H9 (cell line): Measurements from ENCODE around the gene ZFP36L1. TPM values are rescaled to one million over a fixed set of nuclear protein-coding genes. Genes with fewer than 3 reads are reported as not detected.

ENCODE experiments used
- DNase-seq: peaks from one replicate; pipeline ENCODE4 v3.0.0-alpha.2; 2017
- H2AFZ ChIP-seq: one replicate; pipeline ENCODE4 v1.6.1; 2013; ENCODE audit warnings: mild to moderate bottlenecking, low read length, control low read depth, moderate library complexity
- H2AK5ac ChIP-seq: 2 replicates; pipeline ENCODE4 v1.6.1; 2013; ENCODE audit warnings: low read length, control low read depth, mixed read lengths; ENCODE audit not compliant: insufficient read length
- H2BK120ac ChIP-seq: one replicate; pipeline ENCODE4 v1.6.1; 2013; ENCODE audit warnings: low read depth, mild to moderate bottlenecking, low read length, control low read depth, inconsistent platforms; ENCODE audit not compliant: poor library complexity, severe bottlenecking
- H2BK12ac ChIP-seq: 2 replicates; pipeline ENCODE4 v1.6.1; 2013; ENCODE audit warnings: low read length, control low read depth, mixed read lengths, low read depth; ENCODE audit not compliant: insufficient read length
- H2BK15ac ChIP-seq: 2 replicates; pipeline ENCODE4 v1.6.1; 2013; ENCODE audit warnings: low read depth, low read length, control low read depth
- H2BK20ac ChIP-seq: one replicate; pipeline ENCODE4 v1.6.1; 2013; ENCODE audit warnings: low read depth, mild to moderate bottlenecking, low read length, control low read depth, inconsistent platforms; ENCODE audit not compliant: poor library complexity, severe bottlenecking
- H2BK5ac ChIP-seq: 2 replicates; pipeline ENCODE4 v1.6.1; 2013; ENCODE audit warnings: low read length, control low read depth, mixed read lengths; ENCODE audit not compliant: insufficient read length
- H3K14ac ChIP-seq: 2 replicates; pipeline ENCODE4 v1.6.1; 2013; ENCODE audit warnings: low read length, control low read depth; ENCODE audit not compliant: insufficient read depth
- H3K18ac ChIP-seq: 2 replicates; pipeline ENCODE4 v1.6.1; 2013; ENCODE audit warnings: low read depth, mild to moderate bottlenecking, mixed read lengths, low read length, control low read depth; ENCODE audit not compliant: insufficient read length
- H3K23ac ChIP-seq: 2 replicates; pipeline ENCODE4 v1.6.1; 2013; ENCODE audit warnings: low read length, control low read depth, mixed read lengths, low read depth; ENCODE audit not compliant: insufficient read length
- H3K23me2 ChIP-seq: 2 replicates; pipeline ENCODE4 v1.6.1; 2013; ENCODE audit warnings: low read depth, mild to moderate bottlenecking, mixed read lengths, low read length, control low read depth; ENCODE audit not compliant: insufficient read length, poor library complexity, severe bottlenecking
- H3K27ac ChIP-seq: 2 replicates; pipeline ENCODE4 v1.5.1; 2013; ENCODE audit warnings: low read length, control low read depth, mixed read lengths, low read depth; ENCODE audit not compliant: insufficient read length
- H3K27me3 ChIP-seq: 2 replicates; pipeline ENCODE4 v1.6.1; 2013; ENCODE audit warnings: low read length, control low read depth, inconsistent platforms; ENCODE audit not compliant: insufficient read depth
- H3K4ac ChIP-seq: 2 replicates; pipeline ENCODE4 v1.6.1; 2013; ENCODE audit warnings: low read depth, mild to moderate bottlenecking, control low read depth, inconsistent platforms, low read length, moderate library complexity
- H3K4me1 ChIP-seq: 2 replicates; pipeline ENCODE4 v1.6.1; 2013; ENCODE audit warnings: low read length, control low read depth, inconsistent platforms; ENCODE audit not compliant: insufficient read depth
- H3K4me2 ChIP-seq: 2 replicates; pipeline ENCODE4 v1.6.1; 2013; ENCODE audit warnings: low read length, control low read depth, mixed read lengths; ENCODE audit not compliant: insufficient read length, insufficient read depth
- H3K56ac ChIP-seq: 2 replicates; pipeline ENCODE4 v1.6.1; 2013; ENCODE audit warnings: low read depth, mild to moderate bottlenecking, mixed read lengths, low read length, control low read depth; ENCODE audit not compliant: insufficient read length
- H3K79me1 ChIP-seq: 2 replicates; pipeline ENCODE4 v1.6.1; 2013; ENCODE audit warnings: low read depth, mild to moderate bottlenecking, moderate library complexity, low read length, control low read depth, inconsistent platforms; ENCODE audit not compliant: insufficient read depth, poor library complexity, severe bottlenecking
- H3K79me2 ChIP-seq: 2 replicates; pipeline ENCODE4 v1.6.1; 2013; ENCODE audit warnings: low read length, control low read depth, inconsistent platforms; ENCODE audit not compliant: insufficient read depth
- H3K9ac ChIP-seq: 2 replicates; pipeline ENCODE4 v1.6.1; 2013; ENCODE audit warnings: low read length, control low read depth, mixed read lengths; ENCODE audit not compliant: insufficient read length; ENCODE audit errors: extremely low read depth
- H3K9me3 ChIP-seq: one replicate; pipeline ENCODE4 v1.6.1; 2013; ENCODE audit warnings: low read depth, low read length, inconsistent platforms; ENCODE audit not compliant: control insufficient read depth
- H3T11ph ChIP-seq: one replicate; pipeline ENCODE4 v1.6.1; 2013; ENCODE audit warnings: mild to moderate bottlenecking, low read length, control low read depth, inconsistent platforms
- H4K20me1 ChIP-seq: one replicate; pipeline ENCODE4 v1.6.1; 2013; ENCODE audit not compliant: control insufficient read depth, insufficient read length, insufficient read depth
- H4K5ac ChIP-seq: 2 replicates; pipeline ENCODE4 v1.6.1; 2013; ENCODE audit warnings: low read depth, mild to moderate bottlenecking, mixed read lengths, low read length, control low read depth; ENCODE audit not compliant: insufficient read length
- H4K8ac ChIP-seq: replicated peaks from 2 replicates; pipeline ENCODE4 v1.6.1; 2013; ENCODE audit warnings: low read length, control low read depth, mixed read lengths, low read depth; ENCODE audit not compliant: insufficient read length
- H4K91ac ChIP-seq: 2 replicates; pipeline ENCODE4 v1.6.1; 2013; ENCODE audit warnings: low read depth, mild to moderate bottlenecking, moderate library complexity, mixed read lengths, low read length, control low read depth; ENCODE audit not compliant: insufficient read length
- H3K27ac Mint-ChIP-seq, 3 experiments: 2 replicates in 2 of 3; 3 replicates in 1 of 3; pipeline ENCODE4 v1.8.0; 2020 to 2021; ENCODE audit warnings: mixed read lengths in 3 of 3, mild to moderate bottlenecking in 1 of 3, moderate library complexity in 1 of 3
- H3K27me3 Mint-ChIP-seq: 2 replicates; pipeline ENCODE4 v1.8.0; 2021; ENCODE audit warnings: low read depth, mild to moderate bottlenecking, moderate library complexity, mixed read lengths
- H3K36me3 Mint-ChIP-seq, 3 experiments: 2 replicates in 2 of 3; 3 replicates in 1 of 3; pipeline ENCODE4 v1.8.0; 2020 to 2021; ENCODE audit warnings: low read depth in 3 of 3, mixed read lengths in 3 of 3; ENCODE audit not compliant: insufficient read depth in 1 of 3
- H3K4me1 Mint-ChIP-seq, 2 experiments: 2 replicates each; pipeline ENCODE4 v1.8.0; 2020; ENCODE audit warnings: mixed read lengths in 2 of 2
- H3K4me3 Mint-ChIP-seq, 2 experiments: 2 replicates in 1 of 2; 3 replicates in 1 of 2; pipeline ENCODE4 v1.8.0; 2020 to 2021; ENCODE audit warnings: mild to moderate bottlenecking in 2 of 2, mixed read lengths in 2 of 2, moderate library complexity in 1 of 2
- H3K9me3 Mint-ChIP-seq, 2 experiments: 2 replicates in 1 of 2; 3 replicates in 1 of 2; pipeline ENCODE4 v1.8.0; 2020; ENCODE audit warnings: mild to moderate bottlenecking in 2 of 2, mixed read lengths in 2 of 2, moderate library complexity in 1 of 2
- CTCF ChIP-seq: fragments of 200-600 bp; sonication (generic); conservative IDR thresholded peaks from 3 replicates; pipeline ENCODE4 v1.8.0; 2021; ENCODE audit warnings: antibody characterized with exemption, mild to moderate bottlenecking
- WGBS: extraction: QIAGEN DNeasy Blood & Tissue Kit; methylation state at CpG from one replicate; pipeline ENCODE4 v1.1.7; 2013; ENCODE audit warnings: missing lambda C conversion rate, low lambda C conversion rate, mixed read lengths; ENCODE audit not compliant: insufficient read length; ENCODE audit errors: extremely low coverage; 5-methylcytosine and 5-hydroxymethylcytosine counted together
- total RNA-seq: library from RNA; stranded (reverse); gene quantifications from 2 replicates; pipeline ENCODE4 v1.2.1, GENCODE V29; 2021

ZFP36L1 gene
- total RNA-seq, 1 experiment from 2014 or later = 109 TPM

DNA sequence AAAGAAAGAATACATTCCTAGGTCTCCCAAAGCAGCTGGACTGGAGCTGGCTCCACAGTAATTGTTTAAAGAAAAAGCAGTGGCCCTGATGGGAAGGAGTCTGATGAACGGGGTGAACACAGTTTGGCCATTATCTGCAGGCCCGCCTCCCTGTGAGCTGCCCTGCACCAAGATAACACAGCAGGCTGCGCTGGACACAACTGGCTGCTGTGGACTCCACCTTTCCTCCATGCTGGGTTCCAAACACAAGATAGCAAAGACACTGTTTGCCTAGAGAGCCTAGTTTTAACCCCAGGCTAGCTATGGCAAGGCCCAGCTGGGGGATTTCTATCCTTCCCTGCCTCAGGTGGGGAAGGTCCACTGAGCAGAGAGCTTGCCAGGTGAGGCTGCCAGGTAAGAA, 34.6 kb downstream of the ZFP36L1 start:
- peaks cover 5% of the 10 kb centered on the region; the same call in 1 of the 2 replicates for H3K27me3 Mint-ChIP-seq
- H3K79me1 ChIP-seq = no peaks in the 10 kb centered on the region
- H3K36me3 Mint-ChIP-seq = no peaks in the 10 kb centered on the region; a peak in 1 of 7 replicates
- H2AK5ac ChIP-seq = no peak overlapping the region
- no peak overlapping the region for H2BK12ac ChIP-seq
- H2BK120ac ChIP-seq = no peak overlapping the region
- H3K4me1 ChIP-seq = peaks cover 2% of the 10 kb centered on the region; the same call in 1 of the 2 replicates
- H4K91ac ChIP-seq = no peak overlapping the region
- H3K4ac ChIP-seq = no peak overlapping the region
- H3K56ac ChIP-seq = no peak overlapping the region
- H3K9ac ChIP-seq = no peak overlapping the region
- H3K27me3 ChIP-seq = no peaks in the 10 kb centered on the region
- H2AFZ ChIP-seq = no peak overlapping the region
- no peaks in the 10 kb centered on the region for H3K79me2 ChIP-seq
- no peak overlapping the region for H2BK20ac ChIP-seq
- no peak overlapping the region for H3K27ac Mint-ChIP-seq
- no peaks in the 10 kb centered on the region for H3K9me3 ChIP-seq
- no peak for DNase-seq
- no peak overlapping the region for H4K8ac ChIP-seq
- H3K18ac ChIP-seq = no peak overlapping the region
- no peaks in the 10 kb centered on the region for H3K23me2 ChIP-seq
- peaks cover 16 to 18% of the 10 kb centered on the region in 2 experiments for H3K4me1 Mint-ChIP-seq
- no CpG with 5 or more reads among the region's 3 CpGs for WGBS
- no peak overlapping the region for H3K27ac ChIP-seq
- H2BK15ac ChIP-seq = no peak overlapping the region
- H3K4me2 ChIP-seq = no peak overlapping the region
- no peak overlapping the region for H2BK5ac ChIP-seq
- no peak overlapping the region for H3K4me3 Mint-ChIP-seq
- H3T11ph ChIP-seq = no peak overlapping the region
- no peak for TF ChIP-seq CTCF
- no peak overlapping the region for H3K14ac ChIP-seq
- H4K20me1 ChIP-seq = no peaks in the 10 kb centered on the region
- H4K5ac ChIP-seq = no peak overlapping the region
- no peak overlapping the region for H3K23ac ChIP-seq
- H3K9me3 Mint-ChIP-seq = no peaks in the 10 kb centered on the region; a peak in 1 of 5 replicates
